ENCODE data around the gene SSTR3.
A peak's percentile ranks its signal among the peaks of the same experiment; 100 is the strongest.

SSTR3 gene

GRCh38 chr22:37187552-37187890 lies 24.8 kb downstream of the SSTR3 start:
- ChIA-PET CTCF (interaction anchor here (1.6 to 2.1 kb wide), 3 partner anchors 9 to 12 kb away, joined by 4 to 8 read pairs (median 7); no protein-coding TSS in a partner anchor), POLR2A (no interaction called here)
- no peak for DNase-seq
- Histone ChIP-seq H3K27me3 (replicated peaks in 2 of 5; ENCODE audit: control insufficient read depth in 4 of 5, insufficient read depth in 5 of 5, low read length in 4 of 5) (no peaks in the 10 kb centered on the region), H3K9me3 (ENCODE audit: control extremely low read depth in 1 of 5, control insufficient read depth in 4 of 5, insufficient read depth in 2 of 5, low read depth in 1 of 5, low read length in 4 of 5) (no peaks in the 10 kb centered on the region), H3K4me1 (ENCODE audit: control extremely low read depth in 1 of 4, control insufficient read depth in 4 of 4, insufficient read depth in 4 of 4, low read length in 3 of 4) (peaks cover 0 to 43% (median 31%) of the 10 kb centered on the region in 4 experiments), H3K27ac (ENCODE audit: insufficient read depth in 1 of 2, low read depth in 1 of 2, low read length in 2 of 2, poor library complexity in 1 of 2, severe bottlenecking in 2 of 2) (no peak overlapping the region), H3K36me3 (ENCODE audit: control insufficient read depth in 4 of 4, insufficient read depth in 4 of 4, low read length in 3 of 4) (no peaks in the 10 kb centered on the region), H3K4me3 (ENCODE audit: control insufficient read depth in 1 of 7, extremely low read depth in 1 of 7, insufficient read depth in 4 of 7, low read depth in 2 of 7, low read length in 6 of 7) (peak overlapping the region in 1 of 7 experiments; percentile 9)
- 43% methylated on average over 4 of the region's 5 CpGs for WGBS (ENCODE audit: insufficient coverage)

- Histone ChIP-seq H3K36me3 (ENCODE audit: control insufficient read depth in 4 of 4, insufficient read depth in 4 of 4, low read length in 3 of 4) (no peaks in the 10 kb centered on the region), H3K4me3 (ENCODE audit: control insufficient read depth in 1 of 7, extremely low read depth in 1 of 7, insufficient read depth in 4 of 7, low read depth in 2 of 7, low read length in 6 of 7) (peak overlapping the region in 1 of 7 experiments; percentile 60), H3K9me3 (ENCODE audit: control extremely low read depth in 1 of 5, control insufficient read depth in 4 of 5, insufficient read depth in 2 of 5, low read depth in 1 of 5, low read length in 4 of 5) (no peaks in the 10 kb centered on the region), H3K27me3 (replicated peaks in 2 of 5; ENCODE audit: control insufficient read depth in 4 of 5, insufficient read depth in 5 of 5, low read length in 4 of 5) (no peaks in the 10 kb centered on the region), H3K4me1 (ENCODE audit: control extremely low read depth in 1 of 4, control insufficient read depth in 4 of 4, insufficient read depth in 4 of 4, low read length in 3 of 4) (peaks cover 0 to 43% (median 31%) of the 10 kb centered on the region in 4 experiments), H3K27ac (ENCODE audit: insufficient read depth in 1 of 2, low read depth in 1 of 2, low read length in 2 of 2, poor library complexity in 1 of 2, severe bottlenecking in 2 of 2) (no peak overlapping the region)
- ChIA-PET POLR2A (no interaction called here), CTCF (interaction anchor here (1.1 to 1.7 kb wide), 3 partner anchors 10 to 12 kb away, joined by 3 to 8 read pairs (median 4); no protein-coding TSS in a partner anchor)
- no CpG with 5 or more reads among the region's 4 CpGs for WGBS (ENCODE audit: insufficient coverage)
- no peak for DNase-seq
Measured at GRCh38 chr22:37186997-37187522, 25.2 kb downstream of the SSTR3 start.

- Histone ChIP-seq H3K4me1 (ENCODE audit: control extremely low read depth in 1 of 4, control insufficient read depth in 4 of 4, insufficient read depth in 4 of 4, low read length in 3 of 4) (peaks cover 0 to 43% (median 31%) of the 10 kb centered on the region in 4 experiments), H3K27me3 (replicated peaks in 2 of 5; ENCODE audit: control insufficient read depth in 4 of 5, insufficient read depth in 5 of 5, low read length in 4 of 5) (no peaks in the 10 kb centered on the region), H3K9me3 (ENCODE audit: control extremely low read depth in 1 of 5, control insufficient read depth in 4 of 5, insufficient read depth in 2 of 5, low read depth in 1 of 5, low read length in 4 of 5) (no peaks in the 10 kb centered on the region), H3K27ac (ENCODE audit: insufficient read depth in 1 of 2, low read depth in 1 of 2, low read length in 2 of 2, poor library complexity in 1 of 2, severe bottlenecking in 2 of 2) (no peak overlapping the region), H3K4me3 (ENCODE audit: control insufficient read depth in 1 of 7, extremely low read depth in 1 of 7, insufficient read depth in 4 of 7, low read depth in 2 of 7, low read length in 6 of 7) (peak overlapping the region in 4 of 7 experiments; percentile 12 to 60 (median 36)), H3K36me3 (ENCODE audit: control insufficient read depth in 4 of 4, insufficient read depth in 4 of 4, low read length in 3 of 4) (no peaks in the 10 kb centered on the region)
- ChIA-PET CTCF (interaction anchor here (0.7 to 1.6 kb wide), 3 partner anchors 9 to 13 kb away, joined by 3 to 4 read pairs (median 3); no protein-coding TSS in a partner anchor), POLR2A (no interaction called here)
- 49% methylated on average over 6 of the region's 9 CpGs for whole genome bisulfite sequencing (ENCODE audit: insufficient coverage)
- peak; percentile 88 to 97 (median 95) for DNase-seq
Measured at GRCh38 chr22:37186228-37186996, 25.9 kb downstream of the SSTR3 start.

- peak in 1 of 3 donors; percentile 51 for DNase-seq
- H3K4me3 ChIP-seq (ENCODE audit: control insufficient read depth in 1 of 7, extremely low read depth in 1 of 7, insufficient read depth in 4 of 7, low read depth in 2 of 7, low read length in 6 of 7): no peak overlapping the region
- H3K9me3 ChIP-seq (ENCODE audit: control extremely low read depth in 1 of 5, control insufficient read depth in 4 of 5, insufficient read depth in 2 of 5, low read depth in 1 of 5, low read length in 4 of 5): no peaks in the 10 kb centered on the region
- 82% methylated on average over 13 of the region's 13 CpGs for WGBS (ENCODE audit: insufficient coverage)
- H3K4me1 ChIP-seq (ENCODE audit: control extremely low read depth in 1 of 4, control insufficient read depth in 4 of 4, insufficient read depth in 4 of 4, low read length in 3 of 4): peaks cover 0 to 43% (median 31%) of the 10 kb centered on the region in 4 experiments
- ChIA-PET CTCF (no interaction called here), POLR2A (no interaction called here)
- no peak overlapping the region for H3K27ac ChIP-seq (ENCODE audit: insufficient read depth in 1 of 2, low read depth in 1 of 2, low read length in 2 of 2, poor library complexity in 1 of 2, severe bottlenecking in 2 of 2)
- no peaks in the 10 kb centered on the region for H3K36me3 ChIP-seq (ENCODE audit: control insufficient read depth in 4 of 4, insufficient read depth in 4 of 4, low read length in 3 of 4)
- H3K27me3 ChIP-seq (replicated peaks in 2 of 5; ENCODE audit: control insufficient read depth in 4 of 5, insufficient read depth in 5 of 5, low read length in 4 of 5): no peaks in the 10 kb centered on the region
Measured at GRCh38 chr22:37185646-37186227, 26.5 kb downstream of the SSTR3 start.

GRCh38 chr22:37184816-37185541 lies 27.3 kb downstream of the SSTR3 start:
- 93% methylated on average over 14 of the region's 18 CpGs for WGBS (ENCODE audit: insufficient coverage)
- no peaks in the 10 kb centered on the region for H3K36me3 ChIP-seq (ENCODE audit: control insufficient read depth in 4 of 4, insufficient read depth in 4 of 4, low read length in 3 of 4)
- ChIA-PET CTCF (interaction anchor here (0.9 to 1.5 kb wide), 2 partner anchors 12 to 25 kb away, joined by 3 read pairs; no protein-coding TSS in a partner anchor), POLR2A (no interaction called here)
- H3K27ac ChIP-seq (ENCODE audit: insufficient read depth in 1 of 2, low read depth in 1 of 2, low read length in 2 of 2, poor library complexity in 1 of 2, severe bottlenecking in 2 of 2): no peak overlapping the region
- DNase-seq: no peak
- H3K27me3 ChIP-seq (replicated peaks in 2 of 5; ENCODE audit: control insufficient read depth in 4 of 5, insufficient read depth in 5 of 5, low read length in 4 of 5): no peaks in the 10 kb centered on the region
- peaks cover 0 to 43% (median 31%) of the 10 kb centered on the region in 4 experiments for H3K4me1 ChIP-seq (ENCODE audit: control extremely low read depth in 1 of 4, control insufficient read depth in 4 of 4, insufficient read depth in 4 of 4, low read length in 3 of 4)
- no peak overlapping the region for H3K4me3 ChIP-seq (ENCODE audit: control insufficient read depth in 1 of 7, extremely low read depth in 1 of 7, insufficient read depth in 4 of 7, low read depth in 2 of 7, low read length in 6 of 7)
- no peaks in the 10 kb centered on the region for H3K9me3 ChIP-seq (ENCODE audit: control extremely low read depth in 1 of 5, control insufficient read depth in 4 of 5, insufficient read depth in 2 of 5, low read depth in 1 of 5, low read length in 4 of 5)

- Histone ChIP-seq H3K4me1 (ENCODE audit: control extremely low read depth in 1 of 4, control insufficient read depth in 4 of 4, insufficient read depth in 4 of 4, low read length in 3 of 4) (peaks cover 0 to 43% (median 31%) of the 10 kb centered on the region in 4 experiments), H3K4me3 (ENCODE audit: control insufficient read depth in 1 of 7, extremely low read depth in 1 of 7, insufficient read depth in 4 of 7, low read depth in 2 of 7, low read length in 6 of 7) (no peak overlapping the region), H3K27me3 (replicated peaks in 2 of 5; ENCODE audit: control insufficient read depth in 4 of 5, insufficient read depth in 5 of 5, low read length in 4 of 5) (no peaks in the 10 kb centered on the region), H3K9me3 (ENCODE audit: control extremely low read depth in 1 of 5, control insufficient read depth in 4 of 5, insufficient read depth in 2 of 5, low read depth in 1 of 5, low read length in 4 of 5) (no peaks in the 10 kb centered on the region), H3K36me3 (ENCODE audit: control insufficient read depth in 4 of 4, insufficient read depth in 4 of 4, low read length in 3 of 4) (no peaks in the 10 kb centered on the region), H3K27ac (ENCODE audit: insufficient read depth in 1 of 2, low read depth in 1 of 2, low read length in 2 of 2, poor library complexity in 1 of 2, severe bottlenecking in 2 of 2) (no peak overlapping the region)
- ChIA-PET POLR2A (no interaction called here), CTCF (interaction anchor here (0.9 to 1.5 kb wide), 4 partner anchors 12 to 75 kb away, joined by 3 read pairs; no protein-coding TSS in a partner anchor)
- 95% methylated on average over 10 of the region's 12 CpGs for WGBS (ENCODE audit: insufficient coverage)
- no peak for DNase-seq
Measured at GRCh38 chr22:37184380-37184755, 27.9 kb downstream of the SSTR3 start.

Measured in common myeloid progenitor, CD34-positive (primary cell).